Spleen (tissue), 11 donors: ENCODE results near the gene ATP11B. TPM values are rescaled to one million over a fixed set of nuclear protein-coding genes. Genes with fewer than 3 reads are reported as not detected.

Experiments
- DNase-seq: peaks from one replicate; pipeline ENCODE4 v3.0.0-alpha.2; 2020
- H3K27ac ChIP-seq, 8 donors: fragments of 200-600 bp; sonication (generic) in 7 of 8; 1 replicate in 4 of 8; 2 replicates in 4 of 8; pipeline versions ENCODE4 v1.5.0 to v1.8.0; 2016 to 2021; ENCODE audit warnings: inconsistent platforms in 4 of 8, mild to moderate bottlenecking in 4 of 8, moderate library complexity in 1 of 8
- H3K27me3 ChIP-seq, 7 donors: fragments of 200-600 bp; sonication (generic) in 6 of 7; replicated peaks in 1 of 7; 1 replicate in 4 of 7; 2 replicates in 3 of 7; pipeline versions ENCODE4 v1.5.0 to v1.8.0; 2016 to 2021; ENCODE audit warnings: inconsistent platforms in 3 of 7, mild to moderate bottlenecking in 1 of 7
- H3K36me3 ChIP-seq, 6 donors: fragments of 200-600 bp; sonication (generic) in 5 of 6; 1 replicate in 4 of 6; 2 replicates in 2 of 6; pipeline versions ENCODE4 v1.5.0 to v1.8.0; 2016 to 2021; ENCODE audit warnings: inconsistent platforms in 2 of 6
- H3K4me1 ChIP-seq, 6 donors: fragments of 200-600 bp; sonication (generic) in 5 of 6; 1 replicate in 3 of 6; 2 replicates in 3 of 6; pipeline versions ENCODE4 v1.5.0 to v1.8.0; 2016 to 2021; ENCODE audit warnings: inconsistent platforms in 3 of 6
- H3K4me3 ChIP-seq, 8 donors: fragments of 200-600 bp; sonication (generic) in 7 of 8; 1 replicate in 4 of 8; 2 replicates in 4 of 8; pipeline versions ENCODE4 v1.5.0 to v1.8.0; 2016 to 2021; ENCODE audit warnings: inconsistent platforms in 4 of 8, mild to moderate bottlenecking in 4 of 8, moderate library complexity in 2 of 8
- H3K9me3 ChIP-seq, 8 donors: fragments of 200-600 bp; sonication (generic) in 7 of 8; 1 replicate in 4 of 8; 2 replicates in 4 of 8; pipeline versions ENCODE4 v1.5.0 to v1.8.0; 2016 to 2021; ENCODE audit warnings: inconsistent platforms in 4 of 8
- CTCF ChIP-seq, 11 experiments: fragments of 200-600 bp in 7 of 11; fragments of 450-650 bp in 4 of 11; sonication (generic) in 4 of 11; IDR thresholded peaks in 8 of 11; conservative IDR thresholded peaks in 3 of 11; 1 replicate in 7 of 11; 2 replicates in 4 of 11; pipeline versions ENCODE4 v1.4.0 to v1.8.0; 2016 to 2021; ENCODE audit warnings: antibody characterized with exemption in 11 of 11, inconsistent platforms in 4 of 11, mild to moderate bottlenecking in 1 of 11
- POLR2A ChIP-seq, 3 donors: fragments of 450-650 bp; IDR thresholded peaks; one replicate each; pipeline ENCODE4 v1.5.1; 2017; ENCODE audit warnings: antibody characterized with exemption in 3 of 3, mild to moderate bottlenecking in 1 of 3
- POLR2AphosphoS5 ChIP-seq, 3 donors: sonication (generic); formaldehyde crosslinking; IDR thresholded peaks; one replicate each; pipeline ENCODE4 v1.5.1; 2017; ENCODE audit warnings: antibody characterized with exemption in 3 of 3
- WGBS, 5 donors: extraction: QIAGEN DNeasy Blood & Tissue Kit in 3 of 5; methylation state at CpG; one replicate each; pipeline versions ENCODE4 v1.1.5 to v1.1.7; 2013 to 2018; 5-methylcytosine and 5-hydroxymethylcytosine counted together
- intact Hi-C: fragments of 100-400 bp; cut with DNase I; formaldehyde crosslinking; loops from one replicate; pipeline ENCODE4 v1.15.0; 2023; ENCODE audit warnings: low total_unique reads
- polyA plus RNA-seq, 3 donors: library from polyadenylated mRNA; stranded (reverse); fragments of 200-250 nt; gene quantifications; one replicate each; pipeline ENCODE4 v1.2.1, GENCODE V29; 2013
- total RNA-seq, 7 donors: library from RNA; depleted of rRNA in 3 of 7; stranded (reverse); fragments of >200 nt in 3 of 7; fragmentation: NEBNext Ultra II Directional in 4 of 7; extraction: Animal tissue kit (Norgen Biotek cat#: 25700) in 4 of 7; gene quantifications; one replicate each; pipeline versions ENCODE4 v1.1.0 to v1.2.1, GENCODE V29; 2016 to 2021
- donor health status: healthy with polysubstance abuse.
- donor health status: DM: no; HTN: no; CAD: no; lungs with moderate emphysema.
- donor health status: DM: no; HTN: no; CAD: no.
- donor health status: Bipolar disorder and iron deficiency.
- donor health status: healthy.
- donor health status: DM: no; HTN: no; CAD: no.
- donor health status: DM: yes; HTN: yes; CAD: no.

ATP11B gene
- total and polyA plus RNA-seq, 10 donors = 7.2 to 165 (median 90.3) TPM

DNA sequence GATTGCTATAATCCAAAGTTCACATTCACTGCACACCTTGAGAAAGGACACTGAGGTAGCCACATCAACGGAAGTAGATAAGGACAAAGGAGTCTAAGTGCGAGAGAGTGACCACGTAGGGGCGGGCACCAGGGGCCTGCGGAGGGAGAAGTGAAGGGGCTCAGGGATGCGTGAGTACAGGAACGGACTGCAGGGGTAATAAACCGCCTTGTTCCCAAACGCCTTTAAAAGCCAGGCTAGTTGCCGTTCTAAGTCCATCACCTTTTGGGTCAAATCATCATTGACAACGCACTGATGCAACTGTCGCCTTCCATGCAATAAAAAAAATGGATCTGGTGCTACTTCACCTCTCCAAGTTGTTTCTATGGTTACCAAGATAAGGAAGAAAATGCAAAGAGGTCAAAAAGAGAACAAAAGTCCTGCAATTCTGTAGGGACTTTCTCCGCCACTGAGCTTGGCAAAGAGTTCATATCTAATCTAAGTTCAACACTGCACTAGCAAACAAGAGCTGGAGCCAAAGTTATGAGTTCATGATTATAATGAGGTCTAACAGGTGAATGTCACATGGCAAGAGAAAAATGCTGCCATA, 32.6 kb upstream of the ATP11B start:
- DNase-seq = no peak
- 71 to 84% (median 74%) methylated on average over 13 of the region's 13 CpGs for WGBS, 5 donors
- intact Hi-C loops = no loop called here

DNA sequence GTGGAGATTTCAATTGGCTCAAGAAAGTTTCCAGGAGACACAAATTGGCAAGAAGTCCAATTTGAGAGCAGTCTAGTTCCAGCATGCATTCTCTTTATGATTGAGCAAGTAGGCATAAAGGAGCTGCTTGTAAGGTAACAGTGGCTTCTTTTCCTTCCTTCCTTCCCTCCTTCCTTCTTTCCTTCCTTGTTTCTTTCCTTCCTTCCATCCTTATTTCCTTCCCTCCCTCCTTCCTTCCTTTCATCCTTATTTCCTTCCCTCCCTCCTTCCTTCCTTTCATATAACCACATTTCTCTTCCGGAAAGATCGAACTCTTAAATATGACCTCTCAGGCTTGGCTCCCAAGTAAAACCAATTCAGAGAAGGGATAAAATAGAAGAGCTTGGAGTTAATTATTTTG, 29.4 kb upstream of the ATP11B start:
- no peak for DNase-seq
- TF ChIP-seq POLR2A (IDR thresholded peaks at IDR 0.05) (no peak), CTCF (IDR thresholded peaks at IDR 0.05 in 8 of 11, conservative IDR thresholded peaks at IDR 0.05 in 3 of 11) (no peak)
- Histone ChIP-seq H3K36me3 (no peaks in the 10 kb centered on the region), H3K4me3 (no peak overlapping the region), H3K4me1 (no peaks in the 10 kb centered on the region), H3K27me3 (no peaks in the 10 kb centered on the region), H3K27ac (no peak overlapping the region), H3K9me3 (no peaks in the 10 kb centered on the region)
- intact Hi-C loops = no loop called here
- 62 to 92% (median 75%) methylated on average over 2 of the region's 2 CpGs for WGBS, 5 donors

More for the DNA sequence above, 32.6 kb upstream of the ATP11B start:
- Histone ChIP-seq H3K27ac (no peak overlapping the region), H3K36me3 (no peaks in the 10 kb centered on the region), H3K9me3 (no peaks in the 10 kb centered on the region), H3K4me1 (no peaks in the 10 kb centered on the region), H3K4me3 (no peak overlapping the region), H3K27me3 (peaks cover 0 to 3% (median 0%) of the 10 kb centered on the region in 7 donors)
- TF ChIP-seq CTCF (IDR thresholded peaks at IDR 0.05 in 8 of 11, conservative IDR thresholded peaks at IDR 0.05 in 3 of 11) (no peak), POLR2AphosphoS5 (IDR thresholded peaks at IDR 0.05) (no peak), POLR2A (IDR thresholded peaks at IDR 0.05) (no peak)

DNA sequence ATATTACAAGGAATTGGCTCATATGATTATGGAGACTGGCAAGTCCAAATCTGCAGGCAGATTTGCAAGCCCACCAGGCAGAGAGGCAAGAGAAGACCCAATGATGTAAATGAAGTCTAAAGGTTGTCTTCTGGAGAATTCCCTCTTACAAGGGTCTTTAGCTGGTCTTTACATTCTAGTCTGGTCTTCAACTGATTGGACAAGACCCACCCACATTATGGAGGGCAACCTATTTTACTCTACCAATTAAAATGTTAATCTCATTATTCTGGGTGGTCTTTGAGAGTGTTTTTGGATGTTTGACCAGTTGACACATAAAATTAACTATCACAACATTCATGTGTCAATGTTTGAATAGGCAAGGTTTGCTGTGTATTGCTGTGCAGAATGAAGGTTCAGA, 28.0 kb upstream of the ATP11B start:
- H3K9me3 ChIP-seq = no peaks in the 10 kb centered on the region
- H3K27ac ChIP-seq = no peak overlapping the region
- no peak overlapping the region for H3K4me3 ChIP-seq
- no peaks in the 10 kb centered on the region for H3K36me3 ChIP-seq
- no peaks in the 10 kb centered on the region for H3K27me3 ChIP-seq
- no peak for DNase-seq
- H3K4me1 ChIP-seq = no peaks in the 10 kb centered on the region
- intact Hi-C loops = no loop called here
- TF ChIP-seq POLR2A (IDR thresholded peaks at IDR 0.05) (no peak), CTCF (IDR thresholded peaks at IDR 0.05 in 8 of 11, conservative IDR thresholded peaks at IDR 0.05 in 3 of 11) (no peak), POLR2AphosphoS5 (IDR thresholded peaks at IDR 0.05) (no peak)

GRCh38 chr3:182766099-182766498, 27.2 kb upstream of the ATP11B start:
- intact Hi-C loops = no loop called here
- Histone ChIP-seq H3K4me1 (no peaks in the 10 kb centered on the region), H3K27ac (no peak overlapping the region), H3K4me3 (no peak overlapping the region), H3K27me3 (no peaks in the 10 kb centered on the region), H3K9me3 (no peaks in the 10 kb centered on the region), H3K36me3 (no peaks in the 10 kb centered on the region)
- WGBS, 5 donors = 64 to 87% (median 69%) methylated on average over 2 of the region's 2 CpGs
- TF ChIP-seq POLR2A (IDR thresholded peaks at IDR 0.05) (no peak), CTCF (IDR thresholded peaks at IDR 0.05 in 8 of 11, conservative IDR thresholded peaks at IDR 0.05 in 3 of 11) (no peak)
- no peak for DNase-seq
